ENCODE data around the gene HESX1. TPM values are rescaled to one million over a fixed set of nuclear protein-coding genes. Genes with fewer than 3 reads are reported as not detected.
A peak's percentile ranks its signal among the peaks of the same experiment; 100 is the strongest.

The HESX1 gene
- total RNA-seq, 1 donor from 2014 or later: not detected

GRCh38 chr3:57169872-57170623 is 29.7 kb downstream of the HESX1 start:
- ATAC-seq (ENCODE audit: poor library complexity) (peak; percentile 83), DNase-seq (peak; percentile 85)
- intact Hi-C loops (cut with DNase I): loop anchor here (5.0 kb wide), 1 partner anchor 57 kb away; the partner anchor contains the start of gene APPL1

GRCh38 chr3:57169108-57169507 is 30.7 kb downstream of the HESX1 start:
- intact Hi-C loops (cut with DNase I): loop anchor here (5.0 kb wide), 1 partner anchor 58 kb away; the partner anchor contains the start of gene APPL1
- DNase-seq (no peak), ATAC-seq (ENCODE audit: poor library complexity) (no peak)

GRCh38 chr3:57168151-57168550 is 31.6 kb downstream of the HESX1 start:
- ATAC-seq (ENCODE audit: poor library complexity) (no peak), DNase-seq (no peak)
- intact Hi-C loops (cut with DNase I): loop anchor here (5.0 kb wide), 1 partner anchor 59 kb away; the partner anchor contains the start of gene APPL1

GRCh38 chr3:57166660-57167059 is 33.1 kb downstream of the HESX1 start:
- no peak for DNase-seq
- ATAC-seq (ENCODE audit: poor library complexity): no peak
- intact Hi-C loops (cut with DNase I): loop anchor here (5.0 kb wide), 1 partner anchor 61 kb away; the partner anchor contains the start of gene APPL1

- ATAC-seq (ENCODE audit: poor library complexity): no peak
- intact Hi-C loops (cut with DNase I): loop anchor here (5.0 kb wide), 1 partner anchor 62 kb away; the partner anchor contains the start of gene APPL1
- DNase-seq: no peak
These were observed 34.1 kb downstream of the HESX1 start for GRCh38 chr3:57165641-57166040.

GRCh38 chr3:57164657-57165573 is 34.9 kb downstream of the HESX1 start, which contains the start of gene IL17RD:
Gene IL17RD (minus strand): TSS chr3:57165353. CDS start chr3:57165286, 67 bp downstream.
- peak; percentile 88 for DNase-seq
- intact Hi-C loops (cut with DNase I): loop anchor here (5.0 kb wide), 1 partner anchor 62 kb away; the partner anchor contains the start of gene APPL1
- peak; percentile 92 for ATAC-seq (ENCODE audit: poor library complexity)

- peak; percentile 69 for DNase-seq
- intact Hi-C loops (cut with DNase I): no loop called here
- ATAC-seq (ENCODE audit: poor library complexity): peak; percentile 66
These were observed 35.5 kb downstream of the HESX1 start for GRCh38 chr3:57164217-57164656.

- no peak for DNase-seq
- no peak for ATAC-seq (ENCODE audit: poor library complexity)
- intact Hi-C loops (cut with DNase I): no loop called here
These were observed 36.0 kb downstream of the HESX1 start for GRCh38 chr3:57163751-57164150.

GRCh38 chr3:57161915-57162314 is 37.9 kb downstream of the HESX1 start:
- no peak for ATAC-seq (ENCODE audit: poor library complexity)
- DNase-seq: no peak
- intact Hi-C loops (cut with DNase I): no loop called here

GRCh38 chr3:57160765-57161538 is 38.8 kb downstream of the HESX1 start:
- ATAC-seq (ENCODE audit: poor library complexity) (no peak), DNase-seq (no peak)
- intact Hi-C loops (cut with DNase I): no loop called here

GRCh38 chr3:57160076-57160764 is 39.6 kb downstream of the HESX1 start:
- intact Hi-C loops (cut with DNase I): no loop called here
- DNase-seq: peak; percentile 61
- ATAC-seq (ENCODE audit: poor library complexity): peak; percentile 42

GRCh38 chr3:57158813-57159738 is 40.7 kb downstream of the HESX1 start:
- DNase-seq (no peak), ATAC-seq (ENCODE audit: poor library complexity) (no peak)
- intact Hi-C loops (cut with DNase I): no loop called here

GRCh38 chr3:57158325-57158724 is 41.5 kb downstream of the HESX1 start:
- intact Hi-C loops (cut with DNase I): no loop called here
- no peak for ATAC-seq (ENCODE audit: poor library complexity)
- no peak for DNase-seq

- no peak for ATAC-seq (ENCODE audit: poor library complexity)
These were observed 42.2 kb downstream of the HESX1 start for GRCh38 chr3:57157545-57157944.

GRCh38 chr3:57155310-57155643 is 44.5 kb downstream of the HESX1 start:
- ATAC-seq (ENCODE audit: poor library complexity) (no peak), DNase-seq (no peak)
- intact Hi-C loops (cut with DNase I): no loop called here

More at GRCh38 chr3:57157545-57157944, 42.2 kb downstream of the HESX1 start:
- DNase-seq: no peak
- intact Hi-C loops (cut with DNase I): no loop called here

GRCh38 chr3:57154470-57155309 is 45.1 kb downstream of the HESX1 start:
- ATAC-seq (ENCODE audit: poor library complexity) (no peak), DNase-seq (no peak)
- intact Hi-C loops (cut with DNase I): no loop called here

All from Right ventricle myocardium superior (tissue), 1 donor.